Caco-2 (cell line): ENCODE data around the gene SNAPC4. TPM values are rescaled to one million over a fixed set of nuclear protein-coding genes. Genes with fewer than 3 reads are reported as not detected.

Source experiments
- BruUV-seq: library from RNA; stranded (reverse); fragments of 400-500 nt; replicated peaks from 2 replicates; lab custom pipeline; 2021; lab: Mats Ljungman, UMichigan
- CTCF ChIA-PET: fragments of 300-600 bp; sonication (Branson Sonifier 250); formaldehyde crosslinking; loops from one replicate; lab custom pipeline; 2022; ENCODE audit warnings: antibody characterized with exemption; lab: Charles Lee
- POLR2A ChIA-PET: fragments of 300-600 bp; sonication (Branson Sonifier 250); formaldehyde crosslinking; loops from one replicate; lab custom pipeline; 2022; ENCODE audit warnings: antibody characterized with exemption; lab: Charles Lee
- DNase-seq, 2 experiments: peaks; one replicate each; pipeline versions ENCODE4 v3.0.0 to v3.0.0-alpha.2; 2020 to 2022
- H3K27me3 ChIP-seq: replicated peaks from 2 replicates; pipeline ENCODE4 v1.6.0; 2011; ENCODE audit warnings: low read length; ENCODE audit not compliant: control insufficient read depth, insufficient read depth
- H3K36me3 ChIP-seq: 2 replicates; pipeline ENCODE4 v1.5.1; 2011; ENCODE audit warnings: low read length; ENCODE audit not compliant: control insufficient read depth, insufficient read depth
- H3K4me1 ChIP-seq: fragments of 250-450 bp; sonication (Bioruptor Pico); 2 replicates; pipeline ENCODE4 v1.5.1; 2020; ENCODE audit warnings: mild to moderate bottlenecking
- H3K4me3 ChIP-seq: 2 replicates; pipeline ENCODE4 v1.5.1; 2011; ENCODE audit warnings: low read depth, mild to moderate bottlenecking, control low read depth, low read length
- H3K9me3 ChIP-seq: fragments of 250-450 bp; sonication (Bioruptor Pico); 2 replicates; pipeline ENCODE4 v1.5.1; 2020; ENCODE audit warnings: mild to moderate bottlenecking, moderate library complexity
- H3K27ac Mint-ChIP-seq: one replicate; pipeline ENCODE4 v1.8.0; 2022; ENCODE audit warnings: mixed read lengths; ENCODE audit not compliant: unreplicated experiment
- H3K27me3 Mint-ChIP-seq: one replicate; pipeline ENCODE4 v1.8.0; 2022; ENCODE audit warnings: mixed read lengths; ENCODE audit not compliant: insufficient read depth, unreplicated experiment
- H3K36me3 Mint-ChIP-seq: one replicate; pipeline ENCODE4 v1.8.0; 2022; ENCODE audit warnings: mild to moderate bottlenecking, mixed read lengths; ENCODE audit not compliant: insufficient read depth, unreplicated experiment
- H3K4me1 Mint-ChIP-seq: one replicate; pipeline ENCODE4 v1.8.0; 2022; ENCODE audit warnings: low read depth, mixed read lengths; ENCODE audit not compliant: unreplicated experiment
- H3K4me3 Mint-ChIP-seq: one replicate; pipeline ENCODE4 v1.8.0; 2022; ENCODE audit warnings: mild to moderate bottlenecking, moderate library complexity, mixed read lengths; ENCODE audit not compliant: unreplicated experiment
- H3K9me3 Mint-ChIP-seq: one replicate; pipeline ENCODE4 v1.8.0; 2022; ENCODE audit warnings: mixed read lengths; ENCODE audit not compliant: unreplicated experiment
- intact Hi-C: fragments of 100-400 bp; cut with micrococcal nuclease; formaldehyde crosslinking; loops from one replicate; pipeline ENCODE4 v1.10.0; 2022; ENCODE audit not compliant: unreplicated experiment
- total RNA-seq: library from RNA; stranded (reverse); gene quantifications from 2 replicates; pipeline ENCODE4 v1.2.3, GENCODE V29; 2022
- TF ChIP-seq, protein P1 (sequence below), 2 experiments: fragments of 200-600 bp in 1 of 2; IDR thresholded peaks; 1 replicate in 1 of 2; 2 replicates in 1 of 2; pipeline versions ENCODE4 v1.5.1 to v1.8.0; 2011 to 2022; ENCODE audit warnings: antibody characterized with exemption in 1 of 2, control low read depth in 1 of 2, inconsistent platforms in 1 of 2, low read depth in 1 of 2, low read length in 1 of 2, mild to moderate bottlenecking in 1 of 2, moderate library complexity in 1 of 2; ENCODE audit not compliant: insufficient read depth in 1 of 2, severe bottlenecking in 1 of 2, unreplicated experiment in 1 of 2

The SNAPC4 gene
- total RNA-seq, 1 experiment from 2014 or later = 15.3 TPM

DNA sequence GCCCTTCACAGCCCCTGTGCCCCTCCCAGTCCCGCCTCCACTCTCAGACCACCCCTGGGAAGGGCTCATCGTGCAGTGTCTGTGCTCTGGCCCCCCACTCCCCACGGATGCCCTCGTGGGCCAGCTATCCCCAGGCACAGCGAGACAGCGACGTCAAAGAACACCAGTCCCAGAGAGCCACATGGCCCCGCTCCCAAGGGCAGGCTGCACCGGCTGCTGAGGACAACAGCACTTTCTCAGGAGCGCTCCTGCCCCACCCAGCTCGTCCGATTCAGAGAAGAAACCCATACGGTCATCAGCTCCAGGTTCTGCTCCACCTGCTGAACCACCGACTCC, 4.8 kb upstream of the SNAPC4 start:
- no peak overlapping the region for H3K4me3 ChIP-seq
- TF ChIP-seq, protein P1, sequence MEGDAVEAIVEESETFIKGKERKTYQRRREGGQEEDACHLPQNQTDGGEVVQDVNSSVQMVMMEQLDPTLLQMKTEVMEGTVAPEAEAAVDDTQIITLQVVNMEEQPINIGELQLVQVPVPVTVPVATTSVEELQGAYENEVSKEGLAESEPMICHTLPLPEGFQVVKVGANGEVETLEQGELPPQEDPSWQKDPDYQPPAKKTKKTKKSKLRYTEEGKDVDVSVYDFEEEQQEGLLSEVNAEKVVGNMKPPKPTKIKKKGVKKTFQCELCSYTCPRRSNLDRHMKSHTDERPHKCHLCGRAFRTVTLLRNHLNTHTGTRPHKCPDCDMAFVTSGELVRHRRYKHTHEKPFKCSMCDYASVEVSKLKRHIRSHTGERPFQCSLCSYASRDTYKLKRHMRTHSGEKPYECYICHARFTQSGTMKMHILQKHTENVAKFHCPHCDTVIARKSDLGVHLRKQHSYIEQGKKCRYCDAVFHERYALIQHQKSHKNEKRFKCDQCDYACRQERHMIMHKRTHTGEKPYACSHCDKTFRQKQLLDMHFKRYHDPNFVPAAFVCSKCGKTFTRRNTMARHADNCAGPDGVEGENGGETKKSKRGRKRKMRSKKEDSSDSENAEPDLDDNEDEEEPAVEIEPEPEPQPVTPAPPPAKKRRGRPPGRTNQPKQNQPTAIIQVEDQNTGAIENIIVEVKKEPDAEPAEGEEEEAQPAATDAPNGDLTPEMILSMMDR (IDR thresholded peaks at IDR 0.05; ENCODE audit: insufficient read depth in 1 of 2, low read depth in 1 of 2, low read length in 1 of 2, severe bottlenecking in 1 of 2, unreplicated experiment in 1 of 2) = no peak
- intact Hi-C loops = no loop called here
- no peaks in the 10 kb centered on the region for H3K9me3 ChIP-seq
- Mint-ChIP-seq H3K36me3 (peaks cover 84% of the 10 kb centered on the region), H3K9me3 (no peaks in the 10 kb centered on the region), H3K4me1 (peaks cover 16% of the 10 kb centered on the region), H3K27ac (no peak overlapping the region), H3K27me3 (no peaks in the 10 kb centered on the region), H3K4me3 (no peak overlapping the region)
- H3K4me1 ChIP-seq = no peaks in the 10 kb centered on the region
- ChIA-PET CTCF (interaction anchor here (0.5 kb wide), 1 partner anchor 120 kb away, joined by 4 read pairs; no protein-coding TSS in a partner anchor), POLR2A (no interaction called here)
- peaks cover 2% of the 10 kb centered on the region for H3K36me3 ChIP-seq
- BruUV-seq = no TSS peak
- DNase-seq = no peak
- H3K27me3 ChIP-seq = no peaks in the 10 kb centered on the region

DNA sequence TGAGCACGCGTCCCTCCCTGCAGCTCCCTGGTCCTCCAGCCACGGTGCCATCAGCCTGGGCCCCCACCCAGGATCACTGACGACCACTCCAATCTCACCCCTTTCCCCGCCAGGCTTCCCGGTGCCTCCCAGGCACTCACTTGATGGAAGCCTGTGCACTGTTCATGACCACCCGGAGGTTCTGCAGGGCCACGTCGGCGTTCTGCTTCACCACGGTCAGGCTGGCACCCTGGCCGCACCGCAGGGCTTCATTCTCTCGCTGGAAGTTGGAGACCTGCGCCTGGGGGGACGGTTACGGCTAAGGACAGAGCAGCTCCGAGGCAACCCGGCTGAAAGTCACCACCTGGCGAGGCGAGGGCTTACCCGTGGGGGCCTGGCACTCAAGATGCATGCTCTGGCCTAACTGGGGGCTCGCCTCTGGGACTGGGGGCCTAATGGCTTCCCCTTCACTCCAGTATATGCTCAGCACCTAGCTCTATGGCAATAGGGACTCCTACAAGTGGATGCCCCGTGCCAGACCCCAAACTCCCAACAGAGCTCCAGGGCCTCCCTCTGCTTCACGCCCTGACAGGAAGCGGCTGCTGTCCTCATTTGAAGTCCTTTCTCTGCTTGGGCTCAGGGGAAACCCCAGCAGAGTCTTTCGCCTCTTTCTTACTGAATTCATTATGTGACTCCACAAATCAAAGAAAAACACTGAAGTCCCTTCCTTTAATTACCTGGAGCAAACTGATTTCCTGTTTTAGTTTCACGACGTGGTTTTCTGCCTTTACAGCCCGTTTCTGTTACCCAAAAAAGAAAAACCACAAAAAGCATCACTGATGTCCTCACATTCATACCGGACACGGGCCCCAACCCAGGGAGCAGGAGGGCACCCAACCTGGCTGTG, 4.2 kb upstream of the SNAPC4 start:
- Mint-ChIP-seq H3K4me3 (no peak overlapping the region), H3K27me3 (no peaks in the 10 kb centered on the region), H3K4me1 (peaks cover 18% of the 10 kb centered on the region), H3K27ac (no peak overlapping the region), H3K9me3 (no peaks in the 10 kb centered on the region), H3K36me3 (peaks cover 84% of the 10 kb centered on the region)
- H3K9me3 ChIP-seq = no peaks in the 10 kb centered on the region
- DNase-seq = no peak
- ChIA-PET CTCF (interaction anchor here (0.5 kb wide), 1 partner anchor 119 kb away, joined by 4 read pairs; no protein-coding TSS in a partner anchor), POLR2A (no interaction called here)
- H3K4me3 ChIP-seq = no peak overlapping the region
- peaks cover 2% of the 10 kb centered on the region for H3K36me3 ChIP-seq
- TF ChIP-seq, protein P1 (IDR thresholded peaks at IDR 0.05; ENCODE audit: insufficient read depth in 1 of 2, low read depth in 1 of 2, low read length in 1 of 2, severe bottlenecking in 1 of 2, unreplicated experiment in 1 of 2) = no peak
- intact Hi-C loops = no loop called here
- H3K4me1 ChIP-seq = no peaks in the 10 kb centered on the region
- H3K27me3 ChIP-seq = no peaks in the 10 kb centered on the region
- no TSS peak for BruUV-seq

DNA sequence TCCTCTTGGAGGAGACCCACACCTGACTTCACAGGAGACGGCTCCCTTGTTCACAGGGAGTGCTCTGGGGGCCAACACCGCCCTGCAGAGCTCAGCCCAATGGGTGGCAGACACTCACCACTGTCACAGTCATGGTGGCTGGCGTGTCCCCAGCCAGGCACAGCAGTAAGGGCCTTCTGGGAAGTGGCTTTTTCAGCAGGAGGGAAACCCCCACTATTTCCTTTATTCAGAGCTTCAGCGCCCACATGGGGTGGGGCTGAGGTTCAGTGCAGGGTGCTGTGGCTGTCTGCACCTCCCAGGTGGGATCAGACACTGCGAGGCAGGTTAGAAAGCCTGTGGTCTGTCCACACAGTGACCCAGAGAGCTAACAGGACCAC, 3.6 kb upstream of the SNAPC4 start:
- Mint-ChIP-seq H3K9me3 (no peaks in the 10 kb centered on the region), H3K36me3 (peaks cover 83% of the 10 kb centered on the region), H3K4me3 (no peak overlapping the region), H3K4me1 (peaks cover 18% of the 10 kb centered on the region), H3K27ac (no peak overlapping the region), H3K27me3 (no peaks in the 10 kb centered on the region)
- ChIA-PET CTCF (no interaction called here), POLR2A (no interaction called here)
- Histone ChIP-seq H3K4me3 (no peak overlapping the region), H3K36me3 (peaks cover 2% of the 10 kb centered on the region), H3K9me3 (no peaks in the 10 kb centered on the region), H3K4me1 (no peaks in the 10 kb centered on the region), H3K27me3 (no peaks in the 10 kb centered on the region)
- DNase-seq = no peak
- intact Hi-C loops = no loop called here
- no TSS peak for BruUV-seq
- TF ChIP-seq, protein P1 (IDR thresholded peaks at IDR 0.05; ENCODE audit: insufficient read depth in 1 of 2, low read depth in 1 of 2, low read length in 1 of 2, severe bottlenecking in 1 of 2, unreplicated experiment in 1 of 2) = no peak
